HepG2 (cell line): ENCODE results near the gene SLC25A33. TPM values are rescaled to one million over a fixed set of nuclear protein-coding genes. Genes with fewer than 3 reads are reported as not detected.
A peak's percentile ranks its signal among the peaks of the same experiment; 100 is the strongest.

Experiments used
- CBX1 ChIP-seq: IDR thresholded peaks from one replicate; pipeline ENCODE4 v1.6.1; 2016; ENCODE audit warnings: antibody characterized with exemption, low read depth
- FOSL2 ChIP-seq: sonication (generic); formaldehyde crosslinking; IDR thresholded peaks from 2 replicates; pipeline ENCODE4 v1.4.0; 2020; ENCODE audit warnings: missing genetic modification reagents
- HOXA5 ChIP-seq: sonication (generic); formaldehyde crosslinking; IDR thresholded peaks from 2 replicates; pipeline ENCODE4 v1.4.0; 2020; ENCODE audit warnings: missing genetic modification reagents
- PHF5A ChIP-seq: IDR thresholded peaks from one replicate; pipeline ENCODE4 v1.6.1; 2018; ENCODE audit warnings: low read depth, missing genetic modification reagents; ENCODE audit not compliant: unreplicated experiment
- PPARG ChIP-seq: conservative IDR thresholded peaks from 2 replicates; pipeline ENCODE4 v1.6.1; 2016; ENCODE audit warnings: missing biosample characterization, missing genetic modification reagents
- TAF15 ChIP-seq: fragments of 200-400 bp; formaldehyde crosslinking; IDR thresholded peaks from one replicate; pipeline ENCODE4 v1.6.1; 2018; ENCODE audit warnings: mild to moderate bottlenecking, low read depth, low read length; ENCODE audit not compliant: poor library complexity, severe bottlenecking
- ZGPAT ChIP-seq: IDR thresholded peaks from 2 replicates; pipeline ENCODE4 v1.6.1; 2016; ENCODE audit warnings: mild to moderate bottlenecking
- ZHX2 ChIP-seq, 2 experiments: sonication (generic) in 1 of 2; formaldehyde crosslinking in 1 of 2; IDR thresholded peaks; 2 replicates each; pipeline versions ENCODE4 v1.6.1 to v1.9.0; 2014 to 2022; ENCODE audit warnings: antibody characterized with exemption in 1 of 2, borderline replicate concordance in 1 of 2, inconsistent platforms in 1 of 2, low read depth in 1 of 2, missing genetic modification reagents in 1 of 2
- ZNF207 ChIP-seq: fragments of 450-650 bp; IDR thresholded peaks from 2 replicates; pipeline ENCODE4 v1.6.1; 2016; ENCODE audit warnings: antibody characterized with exemption, borderline replicate concordance
- ZNF296 ChIP-seq: sonication (generic); formaldehyde crosslinking; conservative IDR thresholded peaks from 2 replicates; pipeline ENCODE4 v1.5.0; 2020; ENCODE audit warnings: mild to moderate bottlenecking, missing genetic modification reagents
- ZNF318 ChIP-seq: sonication (generic); formaldehyde crosslinking; IDR thresholded peaks from 2 replicates; pipeline ENCODE4 v1.4.0; 2020; ENCODE audit warnings: mild to moderate bottlenecking, missing genetic modification reagents
- ZNF510 ChIP-seq: sonication (generic); formaldehyde crosslinking; IDR thresholded peaks from 2 replicates; pipeline ENCODE4 v1.4.0; 2020; ENCODE audit warnings: low read depth, mild to moderate bottlenecking, missing genetic modification reagents
- polyA plus RNA-seq, 8 experiments: library from polyadenylated mRNA; depleted of rRNA in 3 of 8; stranded (reverse) in 7 of 8; unstranded in 1 of 8; fragments of >200 nt; fragmentation: Illumina TruSeq in 4 of 8; extraction: Trizol in 4 of 8; gene quantifications; 2 replicates each; pipeline versions ENCODE4 v1.2.1 to v1.2.3, GENCODE V29; 2011 to 2016; ENCODE audit warnings: low read depth in 4 of 8, missing spikeins in 1 of 8, mixed read lengths in 1 of 8; ENCODE audit not compliant: insufficient read depth in 1 of 8
- total RNA-seq, 5 experiments: library from RNA; depleted of rRNA; stranded (reverse); fragments of >200 nt; fragmentation: Illumina TruSeq; extraction: Trizol; gene quantifications; 2 replicates each; pipeline ENCODE4 v1.2.3, GENCODE V29; 2016; ENCODE audit warnings: low read depth in 1 of 5

Gene SLC25A33
- total and polyA plus RNA-seq, 2 of the 13 experiments (the other 11 are each of a cell fraction or from before 2014, with no cell fraction given) = 15.4 to 50.3 TPM

- TF ChIP-seq ZNF318 (CRISPR knock-in tag) (no peak), FOSL2 (CRISPR knock-in tag) (peak; percentile 84), ZNF296 (CRISPR knock-in tag) (no peak), PHF5A (CRISPR knock-in tag) (no peak), HOXA5 (CRISPR knock-in tag) (0 out of 2 replicates have a peak, but pooled peaks have one; percentile 55), ZHX2 (IDR thresholded peaks at IDR 0.05; ENCODE audit: low read depth) (peak; percentile 54), ZHX2 (CRISPR knock-in tag; IDR thresholded peaks at IDR 0.05; ENCODE audit: borderline replicate concordance) (no peak), ZGPAT (peak; percentile 76; the same call in 1 of the 2 replicates), CBX1 (no peak), PPARG (peak; percentile 92), ZNF510 (no peak), TAF15 (no peak), ZNF207 (no peak)
Measured at GRCh38 chr1:9549955-9550546, 10.8 kb downstream of the SLC25A33 start (continued).
